Esophagus muscularis mucosa (tissue), 3 donors: ENCODE results near the gene MYRF.

Experiments
- CTCF ChIP-seq, 3 experiments: fragments of 200-600 bp in 2 of 3; fragments of 450-650 bp in 1 of 3; sonication (generic) in 2 of 3; IDR thresholded peaks; one replicate each; pipeline ENCODE4 v1.5.1; 2017 to 2019; ENCODE audit warnings: antibody characterized with exemption in 3 of 3, mild to moderate bottlenecking in 2 of 3, moderate library complexity in 1 of 3
- POLR2A ChIP-seq: fragments of 450-650 bp; IDR thresholded peaks from one replicate; pipeline ENCODE4 v1.6.1; 2017; ENCODE audit warnings: antibody characterized with exemption, moderate library complexity, mild to moderate bottlenecking, low read depth
- POLR2AphosphoS5 ChIP-seq, 2 donors: sonication (generic); formaldehyde crosslinking; IDR thresholded peaks; one replicate each; pipeline ENCODE4 v1.6.1; 2017; ENCODE audit warnings: antibody characterized with exemption in 2 of 2

- no peak for TF ChIP-seq CTCF (IDR thresholded peaks at IDR 0.05)
- no peak for TF ChIP-seq POLR2AphosphoS5 (IDR thresholded peaks at IDR 0.05)
- no peak for TF ChIP-seq POLR2A
Measured at GRCh38 chr11:61728066-61728939, 24.1 kb upstream of the MYRF start.
